Activated naive CD8-positive, alpha-beta T cell (primary cell): ENCODE measurements around the gene GPSM3.
A peak's percentile ranks its signal among the peaks of the same experiment; 100 is the strongest.
"Not testable (repeated sequence)": the region's sequence is repeated elsewhere in the genome, so short reads cannot be mapped to it uniquely, and the experiment has no call there.

ENCODE experiments used
- H3K27ac Mint-ChIP-seq: one replicate; pipeline ENCODE4 v1.8.0; 2021; ENCODE audit warnings: mixed read lengths
- H3K27me3 Mint-ChIP-seq: one replicate; pipeline ENCODE4 v1.8.0; 2021; ENCODE audit warnings: mixed read lengths
- H3K36me3 Mint-ChIP-seq: one replicate; pipeline ENCODE4 v1.8.0; 2021; ENCODE audit warnings: mixed read lengths
- H3K4me1 Mint-ChIP-seq: one replicate; pipeline ENCODE4 v1.8.0; 2021; ENCODE audit warnings: low read depth, mixed read lengths
- H3K4me3 Mint-ChIP-seq: one replicate; pipeline ENCODE4 v1.8.0; 2021; ENCODE audit warnings: mild to moderate bottlenecking, mixed read lengths
- H3K9me3 Mint-ChIP-seq: one replicate; pipeline ENCODE4 v1.8.0; 2021; ENCODE audit warnings: low read depth, mixed read lengths

Gene GPSM3

DNA sequence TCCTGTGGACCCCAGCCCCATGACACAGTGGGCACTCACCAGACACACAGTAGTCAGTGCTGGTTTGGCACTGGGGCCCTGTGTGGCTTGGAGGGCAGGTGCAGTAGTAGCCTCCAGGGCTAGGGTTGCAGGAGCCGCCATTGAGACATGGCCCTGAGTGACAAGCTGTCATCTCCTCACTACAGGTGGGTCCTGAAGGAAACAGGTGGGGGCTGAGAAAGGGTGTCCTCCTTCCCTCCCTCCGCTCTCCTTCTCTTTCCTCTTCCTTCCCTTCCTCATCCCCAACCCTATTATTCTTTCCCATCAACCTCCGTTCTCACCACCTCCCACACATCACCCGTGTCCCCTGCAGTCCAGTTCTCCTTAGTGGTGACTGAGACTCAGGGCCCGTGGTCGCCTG, 21.2 kb upstream of the GPSM3 start:
- Mint-ChIP-seq H3K27ac (no peak overlapping the region), H3K4me3 (no peak overlapping the region), H3K27me3 (peaks cover 2% of the 10 kb centered on the region), H3K36me3 (peaks cover 2% of the 10 kb centered on the region), H3K4me1 (no peaks in the 10 kb centered on the region), H3K9me3 (no peaks in the 10 kb centered on the region)

DNA sequence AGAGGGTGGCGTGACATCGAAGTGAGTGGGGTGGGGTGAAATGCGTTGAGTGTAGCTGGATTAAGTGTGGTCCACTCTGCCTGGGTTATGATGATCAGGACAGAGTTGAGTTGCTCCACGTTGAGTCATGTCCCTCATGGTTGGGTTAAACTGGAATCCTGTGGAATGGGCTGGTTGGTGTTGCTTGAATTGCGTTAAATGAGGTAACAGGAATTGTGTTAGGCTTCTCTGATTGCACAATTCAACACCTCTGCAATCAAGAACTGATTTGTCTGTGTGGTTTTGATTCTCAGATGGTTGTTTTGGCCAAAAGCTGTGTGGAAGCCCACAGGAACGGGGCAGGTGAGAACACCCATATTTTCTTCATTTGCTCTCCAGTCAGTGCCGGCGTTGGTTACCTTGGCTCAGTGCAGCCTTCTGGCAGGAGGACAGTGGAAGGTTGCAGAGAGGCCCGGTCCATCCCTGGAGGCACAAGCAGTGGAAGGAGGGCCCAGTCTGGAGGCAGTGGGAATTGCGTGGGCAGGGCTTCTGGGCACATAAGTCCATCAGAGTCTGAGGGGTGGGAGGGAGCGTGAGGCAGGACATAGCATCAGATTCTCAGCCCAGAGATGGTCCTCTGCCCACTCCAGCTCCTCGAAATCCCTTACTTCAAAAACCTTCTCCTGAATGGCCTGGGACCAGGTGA, 19.8 kb upstream of the GPSM3 start:
- no peak overlapping the region for H3K4me3 Mint-ChIP-seq

DNA sequence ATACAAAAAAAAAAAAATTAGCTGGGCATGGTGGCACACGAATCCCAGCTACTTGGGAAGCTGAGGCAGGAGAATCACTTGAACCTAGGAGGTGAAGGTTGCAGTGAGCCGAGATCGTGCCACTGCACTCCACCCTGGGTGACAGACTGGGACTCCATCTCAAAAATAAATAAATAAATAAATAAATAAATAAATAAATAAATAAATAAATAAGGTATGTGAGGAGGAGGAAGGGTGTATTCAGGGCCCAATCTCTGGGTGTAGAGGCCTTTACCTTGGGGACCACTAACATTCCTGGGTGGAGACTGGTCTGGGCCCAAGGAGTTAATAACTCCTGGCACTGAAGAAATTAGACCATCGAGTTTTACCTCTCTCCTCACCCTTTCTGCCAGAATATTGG, 19.0 kb upstream of the GPSM3 start:
- not testable (repeated sequence) for H3K9me3 Mint-ChIP-seq, H3K4me1 Mint-ChIP-seq, H3K36me3 Mint-ChIP-seq, H3K27ac Mint-ChIP-seq, H3K4me3 Mint-ChIP-seq, H3K27me3 Mint-ChIP-seq

More for the DNA sequence above, 19.8 kb upstream of the GPSM3 start:
- no peak overlapping the region for H3K27ac Mint-ChIP-seq
- H3K36me3 Mint-ChIP-seq = no peaks in the 10 kb centered on the region
- no peaks in the 10 kb centered on the region for H3K9me3 Mint-ChIP-seq
- H3K4me1 Mint-ChIP-seq = no peaks in the 10 kb centered on the region
- H3K27me3 Mint-ChIP-seq = no peaks in the 10 kb centered on the region

DNA sequence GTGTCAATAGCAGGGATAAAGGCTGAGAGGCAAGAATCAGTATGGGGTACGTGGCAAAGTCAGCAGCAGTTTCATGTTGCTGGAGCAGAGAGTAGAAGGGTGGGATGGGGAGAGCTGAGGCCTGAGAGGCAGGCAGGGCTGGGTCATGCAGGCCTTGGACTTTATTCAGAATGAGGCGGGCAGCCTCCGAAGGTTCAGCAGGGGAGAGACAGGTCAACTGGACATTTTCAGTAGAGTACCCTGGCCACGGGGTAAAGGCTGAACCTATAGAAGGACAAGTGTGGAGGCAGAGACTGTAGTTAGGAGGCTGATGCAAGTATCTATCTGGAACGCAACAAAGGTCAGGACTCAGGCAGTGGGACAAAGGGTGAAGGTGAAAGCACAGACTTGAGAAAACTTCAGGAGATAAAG, 17.8 kb upstream of the GPSM3 start:
- Mint-ChIP-seq H3K4me1 (no peaks in the 10 kb centered on the region), H3K9me3 (no peaks in the 10 kb centered on the region)

DNA sequence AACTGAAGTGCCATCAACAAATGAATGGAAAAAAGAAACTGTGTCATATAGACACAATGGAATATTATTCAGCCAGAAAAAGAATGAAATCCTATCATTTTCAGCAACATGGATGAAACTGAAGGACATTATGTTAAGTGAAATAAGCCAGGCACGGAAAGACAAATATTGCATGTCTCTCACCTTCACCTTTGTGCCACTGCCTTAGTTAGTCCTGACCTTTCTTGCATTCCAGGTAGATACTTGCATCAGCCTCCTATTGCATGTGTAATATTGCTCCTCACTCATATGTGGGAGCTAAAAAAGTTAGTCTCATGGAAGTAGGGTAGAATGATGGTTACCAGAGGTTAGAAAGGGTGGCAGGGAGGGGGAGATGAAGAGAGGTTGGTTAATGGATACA, 16.6 kb upstream of the GPSM3 start:
- Mint-ChIP-seq H3K36me3 (no peaks in the 10 kb centered on the region), H3K4me3 (no peak overlapping the region), H3K27me3 (no peaks in the 10 kb centered on the region), H3K4me1 (no peaks in the 10 kb centered on the region), H3K27ac (no peak overlapping the region), H3K9me3 (no peaks in the 10 kb centered on the region)

More for the DNA sequence above, 17.8 kb upstream of the GPSM3 start:
- no peak overlapping the region for H3K4me3 Mint-ChIP-seq
- no peaks in the 10 kb centered on the region for H3K36me3 Mint-ChIP-seq
- no peak overlapping the region for H3K27ac Mint-ChIP-seq
- H3K27me3 Mint-ChIP-seq = no peaks in the 10 kb centered on the region

DNA sequence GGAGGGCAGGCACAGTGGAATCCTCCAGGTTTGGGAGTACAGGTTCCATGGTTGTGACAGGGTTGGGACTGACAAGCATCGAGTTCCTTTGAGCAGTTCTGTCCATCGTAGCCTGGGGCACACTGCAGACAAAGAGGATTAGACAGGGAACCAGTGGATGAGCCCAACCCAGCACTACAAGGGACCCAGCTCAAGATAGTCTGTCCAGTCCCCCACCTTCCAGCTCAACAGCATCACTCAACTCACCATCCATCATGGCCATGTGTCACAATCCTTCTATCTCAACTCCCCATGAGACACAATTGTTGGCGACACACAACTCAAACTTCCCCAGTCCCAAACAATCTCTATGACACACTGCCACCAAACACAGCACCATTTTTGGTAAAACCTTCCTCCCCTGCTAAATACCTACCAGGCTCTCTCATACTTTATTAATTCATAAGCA, 11.8 kb upstream of the GPSM3 start:
- H3K36me3 Mint-ChIP-seq = no peaks in the 10 kb centered on the region
- no peak overlapping the region for H3K4me3 Mint-ChIP-seq
- H3K9me3 Mint-ChIP-seq = no peaks in the 10 kb centered on the region
- no peaks in the 10 kb centered on the region for H3K27me3 Mint-ChIP-seq
- H3K4me1 Mint-ChIP-seq = no peaks in the 10 kb centered on the region
- no peak overlapping the region for H3K27ac Mint-ChIP-seq

DNA sequence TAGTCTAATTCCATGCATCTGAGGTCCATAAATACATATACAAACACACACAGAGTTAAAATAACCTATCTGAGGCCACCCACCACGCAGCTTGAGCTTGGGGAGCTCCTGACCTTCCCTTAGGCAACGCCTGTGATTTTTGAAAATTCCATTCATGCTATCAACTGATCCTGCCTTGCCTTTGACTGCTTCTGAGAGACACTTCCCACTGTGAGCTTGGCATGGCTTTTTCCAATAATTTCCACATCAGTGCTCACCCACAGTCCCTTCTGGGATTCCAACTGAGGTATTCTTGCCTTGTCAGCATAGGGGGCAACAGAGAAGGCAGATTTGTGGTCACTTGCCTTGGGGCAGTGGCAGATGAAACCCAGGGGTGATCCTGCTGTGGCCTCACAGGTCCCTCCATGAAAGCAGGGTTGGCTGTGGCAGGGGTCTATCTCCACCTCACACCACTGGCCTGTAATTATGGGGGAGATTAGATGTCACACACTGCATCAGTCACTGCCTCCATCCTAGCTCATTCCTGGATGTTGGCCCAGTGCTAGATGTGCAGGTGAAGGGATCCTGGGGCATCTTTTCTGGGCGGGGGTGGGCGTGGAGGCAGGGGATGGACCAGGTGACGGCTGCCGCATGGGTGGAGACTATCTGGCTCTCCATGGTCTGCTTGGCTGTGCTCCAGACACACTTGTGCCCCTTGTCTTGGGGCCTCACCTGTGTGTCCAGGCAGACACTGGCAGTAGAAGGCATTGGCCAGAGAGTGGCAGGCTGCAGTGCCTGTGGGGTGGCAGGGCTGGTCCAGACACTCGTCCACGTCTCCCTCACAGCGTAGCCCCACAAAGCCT, 11.2 kb upstream of the GPSM3 start:
- no peaks in the 10 kb centered on the region for H3K27me3 Mint-ChIP-seq
- no peak overlapping the region for H3K27ac Mint-ChIP-seq
- no peak overlapping the region for H3K4me3 Mint-ChIP-seq
- H3K4me1 Mint-ChIP-seq = no peaks in the 10 kb centered on the region
- no peaks in the 10 kb centered on the region for H3K36me3 Mint-ChIP-seq
- no peaks in the 10 kb centered on the region for H3K9me3 Mint-ChIP-seq

DNA sequence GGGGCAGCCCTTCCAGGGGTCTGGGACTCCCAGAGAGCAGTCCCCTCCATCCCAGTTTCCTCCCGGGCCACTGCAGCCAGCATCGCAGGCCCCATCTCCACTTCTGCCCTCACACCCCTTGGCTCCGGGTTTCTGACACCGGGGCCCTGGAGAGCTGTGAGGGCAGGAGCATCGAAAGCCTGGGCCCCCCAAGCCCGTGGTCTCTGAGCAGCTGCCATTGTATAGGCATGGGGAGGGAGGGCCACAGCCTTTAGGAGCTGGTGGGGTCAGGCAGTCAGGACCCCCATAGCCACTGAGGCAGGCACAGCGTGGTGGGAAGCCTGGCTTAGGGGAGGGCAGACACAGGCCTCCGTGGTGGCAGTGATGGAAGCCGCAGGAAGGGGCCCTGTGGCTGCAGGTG, 9.7 kb upstream of the GPSM3 start:
- Mint-ChIP-seq H3K9me3 (no peaks in the 10 kb centered on the region), H3K4me3 (no peak overlapping the region), H3K27me3 (no peaks in the 10 kb centered on the region), H3K27ac (no peak overlapping the region), H3K4me1 (no peaks in the 10 kb centered on the region), H3K36me3 (no peaks in the 10 kb centered on the region)

DNA sequence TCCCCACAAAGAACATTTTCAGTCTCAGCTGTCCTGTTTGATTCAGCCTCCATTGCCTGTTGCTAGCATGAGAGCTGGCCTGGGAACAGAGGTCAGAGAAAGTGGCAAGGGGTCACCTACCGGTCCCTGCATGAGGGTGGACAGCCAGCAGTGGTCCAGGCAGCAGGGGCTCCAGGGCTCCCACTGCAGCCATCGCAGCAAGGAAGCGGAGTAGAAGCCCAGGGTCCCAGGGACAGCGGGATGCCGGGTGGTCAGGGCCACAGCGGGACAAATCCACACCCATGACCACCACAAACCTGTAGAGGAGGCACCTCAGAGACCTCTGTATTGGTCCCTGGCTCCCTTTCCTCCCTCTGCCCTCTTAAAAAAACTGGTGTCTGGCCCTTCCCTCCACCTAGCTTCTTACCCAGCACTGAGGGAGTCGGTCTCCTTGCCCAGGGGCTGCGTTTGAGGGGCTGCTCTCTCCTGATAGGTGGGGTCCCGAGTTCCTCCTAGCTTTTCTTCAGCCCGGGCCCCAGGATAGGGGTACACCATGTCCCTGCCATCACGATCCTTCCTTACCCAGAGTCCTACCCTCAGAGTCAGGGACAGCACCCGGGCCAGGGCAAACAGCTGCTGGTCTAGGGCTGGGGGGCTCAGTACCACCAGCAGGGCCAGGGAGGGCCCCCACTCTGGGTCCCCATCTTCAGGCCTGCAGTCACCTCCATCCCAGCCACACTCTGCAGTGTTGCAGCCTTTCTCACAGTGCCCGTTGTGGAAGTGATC, 8.4 kb upstream of the GPSM3 start:
- H3K27ac Mint-ChIP-seq = no peak overlapping the region
- no peaks in the 10 kb centered on the region for H3K9me3 Mint-ChIP-seq
- no peaks in the 10 kb centered on the region for H3K36me3 Mint-ChIP-seq
- H3K4me1 Mint-ChIP-seq = peaks cover 4% of the 10 kb centered on the region
- H3K27me3 Mint-ChIP-seq = no peaks in the 10 kb centered on the region
- H3K4me3 Mint-ChIP-seq = no peak overlapping the region

DNA sequence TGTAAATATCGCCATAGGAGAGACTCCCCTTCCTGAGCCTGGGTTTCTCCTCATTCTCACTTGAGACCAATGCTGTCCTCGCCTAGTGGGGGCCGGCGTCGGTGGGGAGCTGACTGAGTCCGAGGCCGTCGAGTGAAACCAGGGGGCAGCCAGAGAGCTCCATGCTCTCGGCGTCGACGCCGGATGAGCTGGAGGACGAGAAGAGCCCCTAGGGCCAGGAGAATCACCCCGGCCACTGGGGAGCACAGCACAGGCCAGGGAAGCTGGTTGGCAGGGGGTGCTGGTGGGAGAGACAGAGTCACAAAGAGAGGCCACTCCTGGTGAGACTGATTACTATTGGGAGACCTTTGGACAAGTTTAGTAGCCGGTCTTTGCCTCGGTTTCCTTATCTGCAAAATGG, 6.4 kb upstream of the GPSM3 start:
- Mint-ChIP-seq H3K27ac (no peak overlapping the region), H3K4me3 (no peak overlapping the region), H3K27me3 (no peaks in the 10 kb centered on the region), H3K4me1 (peaks cover 19% of the 10 kb centered on the region), H3K9me3 (no peaks in the 10 kb centered on the region), H3K36me3 (no peaks in the 10 kb centered on the region)

DNA sequence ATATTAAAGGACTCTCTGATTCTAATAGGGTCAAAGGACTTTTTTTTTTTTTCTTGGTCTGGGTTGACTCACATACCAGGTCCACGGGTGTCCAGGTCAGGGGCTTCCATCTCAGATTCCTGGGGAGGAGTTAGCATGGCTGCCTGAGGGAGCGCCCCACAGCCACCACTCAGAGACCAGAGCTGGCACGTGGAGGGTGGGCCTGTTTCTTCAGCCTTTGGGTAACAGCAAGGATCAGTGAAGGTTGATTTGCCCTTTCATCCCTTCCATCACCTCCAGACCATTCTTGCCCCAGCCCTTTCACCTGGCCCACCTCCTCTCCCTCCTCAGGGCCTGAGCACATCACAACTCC, 5.9 kb upstream of the GPSM3 start:
- Mint-ChIP-seq H3K9me3 (no peaks in the 10 kb centered on the region), H3K36me3 (no peaks in the 10 kb centered on the region), H3K27ac (peak overlapping the region; percentile 10), H3K4me1 (peaks cover 25% of the 10 kb centered on the region), H3K27me3 (no peaks in the 10 kb centered on the region), H3K4me3 (no peak overlapping the region)

DNA sequence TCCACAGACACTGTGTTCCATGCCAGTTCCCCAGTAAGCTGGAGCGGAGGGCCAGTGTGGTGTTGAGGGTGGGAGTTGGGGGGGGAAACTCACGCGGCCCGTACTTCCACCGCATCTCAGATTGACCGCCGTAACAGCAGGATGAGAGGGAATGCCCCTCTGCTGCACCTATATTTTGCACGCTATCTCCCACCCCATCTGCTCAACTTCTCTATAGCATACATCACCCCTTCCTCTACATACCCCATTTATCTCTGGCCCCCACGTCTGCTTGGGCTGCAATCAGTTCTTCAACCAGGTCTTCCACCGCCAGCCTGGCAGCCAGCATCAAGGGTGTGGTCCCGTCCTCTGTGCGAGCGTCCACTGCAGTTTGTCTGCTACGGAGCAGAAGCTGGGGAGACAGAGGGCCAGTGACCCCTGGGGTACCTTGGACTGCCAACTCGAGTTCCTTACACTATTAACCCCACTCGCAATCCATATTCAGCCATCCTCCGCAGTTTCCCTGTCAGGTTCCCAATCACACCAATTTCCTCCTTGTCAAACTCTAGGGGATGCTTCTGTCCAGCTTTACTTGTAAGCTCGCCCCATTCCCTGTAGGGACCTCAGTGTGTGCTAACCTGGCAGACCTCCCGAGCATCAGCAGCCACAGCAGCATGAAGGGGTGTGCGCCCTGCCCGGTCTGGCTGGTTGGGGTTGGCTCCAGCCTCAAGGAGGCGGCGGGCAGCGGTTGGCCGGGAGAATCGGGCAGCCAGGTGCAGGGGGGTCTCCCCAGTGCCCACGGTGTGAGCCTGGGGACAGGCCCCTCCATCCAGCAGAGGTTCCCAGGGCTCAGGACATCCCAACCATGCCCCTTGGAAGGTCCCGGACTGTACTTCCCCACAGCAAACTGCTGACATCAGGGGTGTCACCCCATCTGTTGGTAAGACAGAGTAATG, 4.5 kb upstream of the GPSM3 start:
- peak overlapping the region; percentile 95 for H3K4me3 Mint-ChIP-seq
- peak overlapping the region; percentile 97 for H3K27ac Mint-ChIP-seq
- H3K36me3 Mint-ChIP-seq = no peaks in the 10 kb centered on the region
- H3K27me3 Mint-ChIP-seq = no peaks in the 10 kb centered on the region
- H3K9me3 Mint-ChIP-seq = no peaks in the 10 kb centered on the region
- peaks cover 32% of the 10 kb centered on the region for H3K4me1 Mint-ChIP-seq

DNA sequence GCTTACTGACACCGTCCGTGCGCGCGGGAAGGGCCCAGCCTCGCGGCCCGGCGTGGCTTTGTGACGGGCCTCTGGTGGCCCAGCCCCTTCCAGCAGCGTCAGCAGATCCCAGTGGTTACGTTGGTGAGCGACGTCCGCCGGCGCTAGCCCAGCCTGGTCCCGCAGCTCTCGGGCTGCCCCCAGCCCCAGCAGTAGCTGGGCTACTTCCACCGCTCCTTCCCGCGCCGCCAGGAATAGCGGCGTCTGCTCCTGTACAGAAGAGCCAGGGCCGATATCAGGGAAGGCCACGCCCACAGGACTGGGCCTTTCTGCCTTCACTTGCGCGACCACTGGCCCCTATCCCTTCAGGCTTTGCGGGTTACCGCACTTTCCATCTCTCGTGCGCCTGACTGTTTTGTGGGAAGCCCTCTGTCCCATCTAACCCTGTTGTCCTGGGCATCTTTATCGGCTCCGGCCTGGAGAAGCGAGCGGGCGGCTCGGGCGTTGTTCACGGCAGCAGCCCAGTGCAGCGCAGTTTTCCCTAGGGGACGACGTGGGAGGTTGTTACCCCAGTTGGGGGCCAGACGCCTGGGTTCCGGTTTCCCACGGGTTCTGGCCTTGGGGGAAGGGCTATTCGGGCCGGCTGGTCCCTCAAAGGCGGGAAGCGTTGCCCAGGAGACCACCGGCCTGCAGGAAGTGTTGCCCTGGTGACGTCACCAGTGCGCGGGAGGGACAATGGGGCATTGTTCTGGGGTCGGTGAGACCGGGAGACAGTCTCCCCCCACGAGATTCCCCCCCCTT, 3.6 kb upstream of the GPSM3 start:
- H3K36me3 Mint-ChIP-seq = no peaks in the 10 kb centered on the region
- peaks cover 39% of the 10 kb centered on the region for H3K4me1 Mint-ChIP-seq
- no peaks in the 10 kb centered on the region for H3K27me3 Mint-ChIP-seq
- H3K4me3 Mint-ChIP-seq = peak overlapping the region; percentile 95
- no peaks in the 10 kb centered on the region for H3K9me3 Mint-ChIP-seq
- H3K27ac Mint-ChIP-seq = peak overlapping the region; percentile 97

DNA sequence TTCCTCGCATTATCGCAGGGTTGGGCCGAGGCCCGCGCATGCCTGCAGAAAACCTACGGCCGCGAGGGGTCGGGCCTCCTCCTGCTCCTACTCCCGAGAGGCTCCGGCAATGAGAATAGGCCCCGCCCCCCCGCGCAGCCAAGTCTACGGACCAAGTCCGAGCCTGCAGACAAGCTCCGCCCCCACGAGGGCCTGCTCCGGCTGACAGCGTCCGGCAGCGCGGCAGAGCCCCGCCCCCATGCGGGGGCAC, 3.1 kb upstream of the GPSM3 start:
- Mint-ChIP-seq H3K27ac (peak overlapping the region; percentile 97), H3K4me1 (peaks cover 41% of the 10 kb centered on the region), H3K9me3 (no peaks in the 10 kb centered on the region)

More for the DNA sequence above, 3.1 kb upstream of the GPSM3 start:
- Mint-ChIP-seq H3K36me3 (no peaks in the 10 kb centered on the region), H3K27me3 (no peaks in the 10 kb centered on the region), H3K4me3 (peak overlapping the region; percentile 95)
